ENCODE results near the gene CEP192. TPM values are rescaled to one million over a fixed set of nuclear protein-coding genes. Genes with fewer than 3 reads are reported as not detected.
"Not testable (repeated sequence)": the region's sequence is repeated elsewhere in the genome, so short reads cannot be mapped to it uniquely, and the experiment has no call there.

The CEP192 gene
- polyA plus RNA-seq, 10 donors: 17.4 to 35.3 (median 22.4) TPM

DNA sequence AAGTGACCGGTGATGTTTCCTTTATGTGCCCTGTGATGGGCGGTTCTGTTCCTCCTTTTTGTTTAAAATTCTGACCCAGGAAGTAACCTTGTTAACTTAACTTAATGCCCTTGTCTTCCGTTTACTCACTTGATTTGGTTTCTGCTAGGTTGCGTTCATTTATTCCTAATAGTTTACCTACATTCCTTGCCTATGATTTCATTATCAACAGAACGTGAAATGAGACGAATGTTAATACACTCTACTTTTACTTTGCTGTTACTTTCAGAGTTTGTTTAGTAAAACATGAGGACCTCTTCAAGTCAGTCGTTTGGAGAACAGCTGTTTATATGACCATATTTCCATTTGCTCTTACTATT, 638 bp downstream of the CEP192 start:
- no peak for DNase-seq

GRCh38 chr18:12993439-12993838, 2.3 kb downstream of the CEP192 start:
- no peak for DNase-seq

DNA sequence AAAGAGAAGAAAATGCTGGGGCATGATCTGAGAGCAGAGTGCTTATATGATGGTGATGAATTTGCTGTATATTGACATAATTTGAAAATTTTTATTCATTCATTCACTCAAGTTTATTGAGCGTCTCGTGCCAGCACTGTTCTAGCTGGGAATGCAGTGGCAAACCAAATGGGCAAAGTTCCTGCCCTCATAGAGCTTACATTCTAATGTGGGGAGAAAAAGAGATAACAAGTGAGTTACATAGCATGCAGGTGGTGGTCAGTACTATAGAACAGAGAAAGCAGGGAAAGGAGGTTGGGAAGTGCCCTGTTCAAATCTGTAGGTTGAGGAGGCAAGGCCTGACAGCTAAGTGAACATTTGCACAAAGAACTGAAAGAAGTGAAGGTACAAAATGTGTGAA, 4.3 kb downstream of the CEP192 start:
- no peak for DNase-seq

DNA sequence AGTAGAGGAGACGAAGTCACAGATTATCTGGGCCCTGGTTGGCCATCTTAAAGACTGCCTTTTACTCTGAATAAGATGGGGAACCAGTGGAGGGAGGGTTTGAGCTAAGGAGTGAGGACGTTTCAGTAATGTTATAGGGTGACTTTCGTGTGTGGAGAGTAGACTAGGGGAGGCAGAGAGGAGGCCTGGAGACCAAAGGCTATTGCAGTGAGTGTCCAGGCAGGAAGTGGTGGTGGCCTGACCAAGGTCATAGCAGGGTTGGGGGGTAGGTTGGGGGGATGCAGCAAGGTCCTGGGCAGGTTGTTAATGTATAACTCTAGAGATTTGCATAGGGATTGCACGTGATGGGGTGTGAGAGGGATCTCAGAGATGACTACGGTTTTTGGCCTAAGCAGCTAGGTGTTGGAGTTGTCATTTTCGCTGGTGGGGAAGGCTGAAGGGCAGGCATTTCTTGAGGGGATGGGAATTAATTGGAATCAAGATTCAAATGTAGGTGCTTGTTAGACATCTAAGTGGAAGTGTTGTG, 4.9 kb downstream of the CEP192 start:
- no peak for DNase-seq

GRCh38 chr18:12996661-12997292, 5.6 kb downstream of the CEP192 start:
- DNase-seq: no peak

DNA sequence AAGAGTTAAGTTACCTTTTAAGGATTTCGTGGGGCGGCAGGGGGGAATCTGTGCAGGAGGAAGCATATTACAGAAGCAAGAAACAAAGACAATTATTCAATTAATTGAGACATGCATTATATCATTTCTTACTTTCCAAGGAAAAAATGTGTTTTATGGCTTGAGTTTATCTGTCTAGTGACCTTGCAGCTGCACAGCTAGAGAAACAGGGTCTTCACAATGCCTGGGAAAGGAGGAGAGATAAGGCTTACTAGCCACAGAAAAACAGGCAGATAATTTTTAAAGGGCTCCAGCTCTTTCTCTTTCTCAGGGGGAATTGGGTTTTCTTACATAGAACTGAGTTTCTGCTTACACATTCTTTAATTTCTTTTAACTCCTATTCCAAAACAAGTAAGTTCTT, 6.2 kb downstream of the CEP192 start:
- not testable (repeated sequence) for DNase-seq

DNA sequence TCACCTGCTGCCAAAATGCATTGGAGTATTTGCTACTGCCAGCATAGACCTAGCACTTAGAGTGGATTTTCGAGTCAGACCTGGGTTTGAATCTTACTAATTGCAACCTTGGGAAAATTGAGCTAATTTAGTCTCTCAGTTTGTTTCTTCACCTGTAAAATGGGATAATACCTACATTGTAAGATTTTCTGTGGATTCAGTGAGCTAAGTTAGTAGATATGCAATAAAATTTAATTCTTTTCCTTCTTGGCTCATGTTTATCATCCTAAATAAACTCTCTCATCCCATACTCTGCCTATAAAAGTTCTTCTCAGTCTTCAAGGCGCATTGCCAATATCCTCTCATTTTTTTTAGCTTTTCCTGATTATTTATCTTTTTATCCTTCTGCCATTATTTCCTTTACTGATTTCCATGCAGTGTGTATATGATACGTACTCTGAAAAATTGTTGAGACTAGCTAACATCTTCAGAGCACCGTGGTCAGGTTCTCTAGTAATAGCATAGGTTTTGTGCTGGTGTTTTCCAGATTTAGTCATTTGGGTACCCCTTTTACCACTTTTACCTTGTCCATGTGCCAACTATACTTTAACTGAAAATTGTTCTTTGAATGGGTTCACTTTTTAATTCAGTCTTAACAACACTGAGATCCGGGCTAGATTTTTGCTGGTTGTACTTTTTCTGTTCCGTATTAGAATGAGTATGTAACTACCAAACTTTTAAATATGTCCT, 7.3 kb downstream of the CEP192 start:
- DNase-seq: no peak

DNA sequence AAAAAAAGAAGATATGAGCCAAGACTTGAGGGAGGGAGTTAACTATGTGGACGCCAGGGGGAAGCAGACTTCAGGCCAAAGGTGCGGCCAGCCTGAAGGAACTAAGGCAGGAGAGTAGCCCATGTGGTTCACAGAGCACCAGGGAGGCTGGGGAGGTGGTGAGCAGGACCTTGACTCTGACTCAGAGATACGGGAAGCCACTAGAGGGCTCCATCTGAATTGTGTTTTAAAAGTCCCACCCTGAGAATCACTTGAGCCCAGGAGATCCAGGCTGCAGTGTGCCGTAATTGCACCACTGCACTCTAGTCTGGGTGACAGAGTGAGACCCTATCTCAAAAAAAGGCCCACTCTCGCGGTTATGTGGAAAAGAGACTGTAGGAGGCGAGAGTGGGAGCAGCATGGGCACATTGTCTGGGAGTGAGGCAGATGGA, 12.3 kb downstream of the CEP192 start:
- DNase-seq: peak; percentile 10 to 40 (median 18)

DNA sequence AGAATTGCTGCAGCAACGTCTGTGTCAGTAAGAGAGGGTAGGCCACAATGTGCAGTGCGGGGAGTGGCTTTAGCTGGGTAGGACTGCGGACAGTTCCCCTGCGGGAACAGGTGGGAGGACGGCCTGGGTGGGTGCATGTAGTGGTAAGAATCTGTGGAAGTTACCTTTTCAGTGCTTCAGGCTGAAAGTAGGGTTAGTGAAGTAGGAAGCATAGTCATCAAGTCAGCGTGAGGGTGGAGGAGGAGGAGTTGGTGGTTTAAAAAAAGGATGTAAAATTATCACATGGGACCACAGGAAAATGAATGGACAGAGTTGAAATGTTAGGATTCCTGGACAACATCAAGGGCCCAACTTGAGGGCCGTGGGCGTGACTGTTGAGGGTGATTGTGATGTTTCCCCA, 13.2 kb downstream of the CEP192 start:
- no peak for DNase-seq

DNA sequence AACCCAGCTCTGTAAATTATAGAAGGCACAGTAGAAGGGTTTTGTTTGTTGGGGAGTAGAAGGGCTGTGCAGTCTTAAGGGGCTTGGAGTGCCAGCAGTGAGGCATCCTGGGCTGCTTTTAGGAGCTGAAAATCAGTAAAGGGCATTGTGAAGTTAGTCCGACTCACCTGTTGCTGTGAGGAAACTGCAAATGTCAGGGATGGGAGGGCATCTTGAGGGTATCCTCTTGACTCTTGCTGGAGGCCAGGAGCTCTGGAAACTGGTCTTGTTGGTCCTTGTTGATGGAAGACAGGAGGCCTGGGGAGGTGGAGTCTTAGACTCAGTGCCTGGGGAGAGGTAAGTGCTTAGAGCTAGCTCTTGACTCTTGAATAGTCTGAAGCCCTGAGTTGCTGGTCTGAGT, 14.1 kb downstream of the CEP192 start:
- no peak for DNase-seq

DNA sequence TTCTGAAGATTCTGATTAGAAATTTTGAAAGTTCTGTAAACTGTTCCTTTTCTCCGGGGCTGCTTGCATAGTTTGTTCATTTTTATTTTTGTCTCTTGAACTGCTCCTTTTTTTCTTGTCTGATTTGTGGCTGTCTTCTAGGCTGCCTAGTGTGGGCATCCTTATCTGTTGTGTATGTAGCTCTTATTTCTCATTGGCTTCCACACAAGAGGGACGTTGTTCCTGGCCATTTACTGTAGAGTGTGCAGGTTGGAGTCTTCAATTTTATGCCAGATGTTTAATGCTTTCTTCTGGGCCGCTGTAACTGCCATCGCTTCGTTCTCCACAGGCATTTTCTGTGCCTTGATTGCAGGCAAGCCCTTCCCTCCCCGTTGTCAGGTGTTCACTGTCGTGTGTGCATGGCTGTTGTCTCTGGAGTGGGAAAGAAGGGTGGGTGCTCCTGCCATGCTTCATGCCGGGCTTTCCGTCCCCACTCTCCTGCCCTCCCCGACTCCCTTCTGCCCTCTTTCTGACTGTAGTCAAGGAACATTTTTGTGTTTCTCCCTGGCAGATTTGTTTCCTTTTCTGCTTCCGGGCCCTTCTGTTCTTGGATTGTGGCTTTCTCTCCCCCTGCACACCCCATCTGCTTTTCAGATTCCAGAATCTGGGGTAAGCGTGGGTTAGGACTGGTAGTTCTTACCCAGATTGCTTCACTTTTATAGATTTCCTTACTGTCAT, 15.5 kb downstream of the CEP192 start:
- peak in 1 of 3 donors; percentile 10 for DNase-seq

DNA sequence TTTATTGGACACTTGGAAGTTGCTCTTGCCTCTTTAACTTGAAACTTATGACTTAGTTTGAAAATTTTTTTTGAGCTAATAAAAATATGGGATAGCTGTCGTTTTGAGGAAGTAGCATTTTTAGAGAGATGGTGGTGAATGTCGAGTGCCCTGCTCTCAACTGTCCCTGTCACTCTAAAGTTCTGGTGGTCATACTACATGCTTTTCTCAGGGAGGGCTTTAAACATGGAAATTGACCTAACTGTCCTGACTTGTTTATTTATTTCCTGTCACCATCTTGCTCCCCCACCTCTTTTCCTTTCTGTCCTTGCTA, 16.0 kb downstream of the CEP192 start:
- DNase-seq: no peak

GRCh38 chr18:13011719-13012118, 20.6 kb downstream of the CEP192 start:
- no peak for DNase-seq

- no peak for DNase-seq
Observed at GRCh38 chr18:13014232-13014631, 23.1 kb downstream of the CEP192 start.

GRCh38 chr18:13014818-13015217, 23.7 kb downstream of the CEP192 start:
- no peak for DNase-seq

- DNase-seq: no peak
Observed at GRCh38 chr18:13017247-13017875, 26.2 kb downstream of the CEP192 start.

GRCh38 chr18:13018374-13018773, 27.2 kb downstream of the CEP192 start:
- DNase-seq: no peak

- no peak for DNase-seq
Observed at GRCh38 chr18:13019301-13019700, 28.1 kb downstream of the CEP192 start.

DNA sequence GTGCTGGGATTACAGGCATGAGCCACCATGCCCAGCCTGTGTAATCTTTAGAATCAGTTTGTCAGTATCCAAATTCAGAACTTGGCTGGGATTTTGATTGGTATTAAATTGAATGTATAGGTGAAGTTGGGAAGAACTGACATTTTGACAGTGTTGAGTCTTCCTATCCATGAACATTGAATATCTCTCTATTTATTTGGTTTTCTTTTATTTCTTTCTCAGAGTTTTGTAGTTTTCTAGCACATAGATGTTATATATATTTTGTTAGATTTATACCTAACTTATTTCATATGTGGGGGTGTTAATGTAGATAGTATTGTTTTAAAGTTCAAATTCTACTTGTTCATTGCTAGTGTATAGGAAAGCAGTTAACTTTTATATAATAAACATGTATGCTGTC, 31.5 kb downstream of the CEP192 start:
- DNase-seq: no peak

DNA sequence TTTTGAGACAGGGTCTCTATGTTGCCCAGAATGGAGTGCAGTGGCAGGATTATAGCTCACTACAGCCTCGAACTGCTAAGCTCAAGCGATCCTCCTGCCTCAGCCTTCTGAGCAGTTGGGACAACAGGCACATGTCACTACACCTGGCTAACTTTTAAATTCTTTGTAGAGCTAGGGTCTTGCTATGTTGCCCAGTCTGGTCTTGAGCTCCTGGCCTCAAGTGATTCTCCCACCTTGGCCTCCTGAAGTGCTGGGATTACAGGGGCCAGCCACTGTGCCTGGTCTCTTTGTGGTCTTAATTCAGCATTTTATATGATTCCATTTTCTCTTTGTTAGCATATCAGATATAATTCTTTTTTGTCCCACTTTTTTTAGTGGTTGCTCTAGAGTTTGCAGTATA, 34.1 kb downstream of the CEP192 start:
- DNase-seq: no peak

GRCh38 chr18:13026583-13027270, 35.6 kb downstream of the CEP192 start:
- DNase-seq: no peak

- DNase-seq: no peak
Observed at GRCh38 chr18:13028869-13029268, 37.7 kb downstream of the CEP192 start.
